ENCODE measurements around the gene OCA2.

OCA2 gene

GRCh38 chr15:27752691-27753090, 346.4 kb downstream of the OCA2 start:
- no peak overlapping the region for H3K4me3 ChIP-seq (ENCODE audit: low read depth, low read length)
- no peak for DNase-seq
- TF ChIP-seq CTCF (IDR thresholded peaks at IDR 0.05; ENCODE audit: low read depth, low read length, missing control alignments), result no peak
- in situ Hi-C loops (cut with HindIII; ENCODE audit: low pct_ligation_motif_present, low sequenced_read_pairs), result no loop called here
- no peaks in the 10 kb centered on the region for H3K36me3 ChIP-seq (replicated peaks)
- H3K27me3 ChIP-seq (replicated peaks), result no peaks in the 10 kb centered on the region
- H3K27ac ChIP-seq, result no peak overlapping the region

GRCh38 chr15:27747997-27748396, 351.1 kb downstream of the OCA2 start:
- Histone ChIP-seq H3K4me3 (ENCODE audit: low read depth, low read length) (no peak overlapping the region), H3K36me3 (replicated peaks) (no peaks in the 10 kb centered on the region), H3K27me3 (replicated peaks) (no peaks in the 10 kb centered on the region), H3K27ac (no peak overlapping the region)
- no peak for TF ChIP-seq CTCF (IDR thresholded peaks at IDR 0.05; ENCODE audit: low read depth, low read length, missing control alignments)
- in situ Hi-C loops (cut with HindIII; ENCODE audit: low pct_ligation_motif_present, low sequenced_read_pairs), result no loop called here
- DNase-seq, result no peak

GRCh38 chr15:27746401-27746955, 352.6 kb downstream of the OCA2 start:
- in situ Hi-C loops (cut with HindIII; ENCODE audit: low pct_ligation_motif_present, low sequenced_read_pairs), result no loop called here
- H3K27me3 ChIP-seq (replicated peaks), result no peaks in the 10 kb centered on the region
- no peak overlapping the region for H3K27ac ChIP-seq
- TF ChIP-seq CTCF (IDR thresholded peaks at IDR 0.05; ENCODE audit: low read depth, low read length, missing control alignments), result no peak
- no peaks in the 10 kb centered on the region for H3K36me3 ChIP-seq (replicated peaks)
- no peak overlapping the region for H3K4me3 ChIP-seq (ENCODE audit: low read depth, low read length)
- DNase-seq, result no peak

- no peak overlapping the region for H3K27ac ChIP-seq
- H3K4me3 ChIP-seq (ENCODE audit: low read depth, low read length), result no peak overlapping the region
- H3K27me3 ChIP-seq (replicated peaks), result no peaks in the 10 kb centered on the region
- H3K36me3 ChIP-seq (replicated peaks), result no peaks in the 10 kb centered on the region
- in situ Hi-C loops (cut with HindIII; ENCODE audit: low pct_ligation_motif_present, low sequenced_read_pairs), result no loop called here
- TF ChIP-seq CTCF (IDR thresholded peaks at IDR 0.05; ENCODE audit: low read depth, low read length, missing control alignments), result no peak
- no peak for DNase-seq
Measured at GRCh38 chr15:27744641-27745040, 354.5 kb downstream of the OCA2 start.

GRCh38 chr15:27743638-27744037, 355.5 kb downstream of the OCA2 start:
- no peak for TF ChIP-seq CTCF (IDR thresholded peaks at IDR 0.05; ENCODE audit: low read depth, low read length, missing control alignments)
- no peaks in the 10 kb centered on the region for H3K27me3 ChIP-seq (replicated peaks)
- no peaks in the 10 kb centered on the region for H3K36me3 ChIP-seq (replicated peaks)
- no peak overlapping the region for H3K27ac ChIP-seq
- no peak overlapping the region for H3K4me3 ChIP-seq (ENCODE audit: low read depth, low read length)
- in situ Hi-C loops (cut with HindIII; ENCODE audit: low pct_ligation_motif_present, low sequenced_read_pairs), result no loop called here
- no peak for DNase-seq
